Measurements from ENCODE around the gene CENPX.

The CENPX gene

GRCh38 chr17:82020572-82021106 is 2.0 kb downstream of the CENPX start:
- H3K4me3 ChIP-seq (ENCODE audit: low read length) = no peak overlapping the region
- no peak for TF ChIP-seq CTCF (conservative IDR thresholded peaks at IDR 0.05; ENCODE audit: low read length)
- no peak for DNase-seq (ENCODE audit: low read depth)

DNA sequence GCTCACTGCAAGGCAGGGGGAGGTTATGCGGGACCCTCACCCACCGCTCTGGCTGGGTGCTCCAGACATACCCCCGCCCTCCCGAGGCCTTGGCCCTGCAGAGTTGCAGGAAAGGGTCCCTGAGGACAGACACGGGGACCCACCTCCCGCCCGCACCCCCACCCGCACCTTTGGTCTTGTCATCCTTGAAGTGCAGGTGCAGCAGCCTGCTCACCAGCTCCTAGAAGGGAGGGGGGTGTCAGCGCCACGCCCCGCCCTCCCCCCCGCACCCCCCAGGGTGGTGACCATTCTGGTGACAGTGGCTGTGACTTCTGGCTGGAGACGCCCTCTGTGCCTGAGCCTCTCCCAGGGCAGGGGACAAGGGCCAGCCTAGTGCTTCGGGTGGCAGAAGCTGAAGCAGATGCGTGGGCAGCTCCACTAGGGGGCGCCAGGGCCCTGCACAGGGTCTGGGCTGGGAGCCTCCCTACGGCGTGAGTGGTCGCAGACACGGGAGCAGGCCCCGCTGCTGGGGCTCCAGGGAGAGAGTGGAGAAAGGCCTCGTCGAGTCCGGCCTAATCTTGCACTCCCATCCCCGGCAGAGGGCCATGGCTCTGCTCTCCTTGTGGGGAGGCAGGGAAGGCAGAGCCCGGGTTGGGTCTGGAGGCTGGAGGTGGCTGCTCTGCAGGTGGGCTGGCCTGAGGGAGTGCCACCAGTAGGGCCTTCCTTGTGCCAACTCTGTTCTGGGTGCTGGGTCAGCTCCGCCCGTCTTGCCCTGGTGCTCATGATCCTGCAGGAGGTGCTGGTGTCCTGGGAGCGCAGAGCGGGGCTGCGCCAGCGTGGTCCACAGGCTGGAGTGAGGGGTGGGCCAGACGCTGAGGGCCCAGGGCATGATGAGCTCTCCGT is 2.7 kb downstream of the CENPX start:
- peak; percentile 62 for TF ChIP-seq CTCF (conservative IDR thresholded peaks at IDR 0.05; ENCODE audit: low read length)
- no peak overlapping the region for H3K4me3 ChIP-seq (ENCODE audit: low read length)
- peak; percentile 16 for DNase-seq (ENCODE audit: low read depth)

- TF ChIP-seq CTCF (conservative IDR thresholded peaks at IDR 0.05; ENCODE audit: low read length) = no peak
- DNase-seq (ENCODE audit: low read depth) = no peak
- no peak overlapping the region for H3K4me3 ChIP-seq (ENCODE audit: low read length)
Observed at GRCh38 chr17:82018989-82019689, 3.5 kb downstream of the CENPX start.

- H3K4me3 ChIP-seq (ENCODE audit: low read length) = no peak overlapping the region
- DNase-seq (ENCODE audit: low read depth) = no peak
- no peak for TF ChIP-seq CTCF (conservative IDR thresholded peaks at IDR 0.05; ENCODE audit: low read length)
Observed at GRCh38 chr17:82018152-82018988, 4.3 kb downstream of the CENPX start.

GRCh38 chr17:82017612-82018151 is 5.0 kb downstream of the CENPX start:
- no peak for TF ChIP-seq CTCF (conservative IDR thresholded peaks at IDR 0.05; ENCODE audit: low read length)
- DNase-seq (ENCODE audit: low read depth) = no peak
- H3K4me3 ChIP-seq (ENCODE audit: low read length) = no peak overlapping the region

GRCh38 chr17:82016875-82017459 is 5.7 kb downstream of the CENPX start:
- DNase-seq (ENCODE audit: low read depth) = no peak
- TF ChIP-seq CTCF (conservative IDR thresholded peaks at IDR 0.05; ENCODE audit: low read length) = no peak
- no peak overlapping the region for H3K4me3 ChIP-seq (ENCODE audit: low read length)
